MM.1S (cell line): ENCODE measurements around the gene ZBTB11.
"Not testable (repeated sequence)": the region's sequence is repeated elsewhere in the genome, so short reads cannot be mapped to it uniquely, and the experiment has no call there.

Experiments
- DNase-seq: peaks from one replicate; pipeline ENCODE4 v3.0.0-alpha.2; 2015
- H2AFZ ChIP-seq: fragments of 300-600 bp; sonication (generic); 2 replicates; pipeline ENCODE4 v1.6.0; 2016; ENCODE audit warnings: antibody characterized with exemption, low read length
- H3F3A ChIP-seq: fragments of 300-600 bp; sonication (generic); 2 replicates; pipeline ENCODE4 v1.6.1; 2016; ENCODE audit warnings: mild to moderate bottlenecking, antibody characterized with exemption, low read length, moderate library complexity, mixed read lengths; ENCODE audit not compliant: insufficient read depth
- H3K27ac ChIP-seq: fragments of 300-600 bp; sonication (generic); 2 replicates; pipeline ENCODE4 v1.5.1; 2016; ENCODE audit warnings: mild to moderate bottlenecking, low read length
- H3K27me3 ChIP-seq: fragments of 300-600 bp; sonication (generic); replicated peaks from 2 replicates; pipeline ENCODE4 v1.6.0; 2016; ENCODE audit warnings: low read length; ENCODE audit not compliant: insufficient read depth
- H3K36me3 ChIP-seq: fragments of 300-600 bp; sonication (generic); replicated peaks from 2 replicates; pipeline ENCODE4 v1.6.1; 2016; ENCODE audit warnings: mild to moderate bottlenecking, low read length, mixed read lengths; ENCODE audit not compliant: insufficient read depth
- H3K4me1 ChIP-seq: fragments of 300-600 bp; sonication (generic); 2 replicates; pipeline ENCODE4 v1.6.1; 2016; ENCODE audit warnings: low read length, mixed read lengths
- H3K4me2 ChIP-seq: fragments of 300-600 bp; sonication (generic); 2 replicates; pipeline ENCODE4 v1.6.0; 2016; ENCODE audit warnings: low read depth, low read length
- H3K4me3 ChIP-seq: fragments of 300-600 bp; sonication (generic); 2 replicates; pipeline ENCODE4 v1.5.1; 2016; ENCODE audit warnings: low read length, mixed read lengths
- H3K79me2 ChIP-seq: fragments of 300-600 bp; sonication (generic); 2 replicates; pipeline ENCODE4 v1.6.1; 2016; ENCODE audit warnings: mixed run types, low read length, mixed read lengths
- H3K9ac ChIP-seq: fragments of 300-600 bp; sonication (generic); 2 replicates; pipeline ENCODE4 v1.6.1; 2016; ENCODE audit warnings: low read length, mixed read lengths
- H3K9me2 ChIP-seq: fragments of 300-600 bp; sonication (generic); replicated peaks from 2 replicates; pipeline ENCODE4 v1.6.1; 2016; ENCODE audit warnings: mild to moderate bottlenecking, low read length, mixed read lengths; ENCODE audit not compliant: insufficient read depth
- H3K9me3 ChIP-seq: fragments of 300-600 bp; sonication (generic); replicated peaks from 2 replicates; pipeline ENCODE4 v1.6.1; 2016; ENCODE audit warnings: mild to moderate bottlenecking, low read length, mixed read lengths; ENCODE audit not compliant: insufficient read depth
- H4K20me1 ChIP-seq: fragments of 300-600 bp; sonication (generic); 2 replicates; pipeline ENCODE4 v1.6.1; 2016; ENCODE audit warnings: mild to moderate bottlenecking, low read length, moderate library complexity, mixed read lengths; ENCODE audit not compliant: insufficient read depth
- EZH2 ChIP-seq: fragments of 300-600 bp; sonication (generic); optimal IDR thresholded peaks from 2 replicates; pipeline ENCODE3; 2017; ENCODE audit warnings: low read depth, mild to moderate bottlenecking, antibody characterized with exemption, low read length, mixed read lengths
- EZH2phosphoT487 ChIP-seq: fragments of 300-600 bp; sonication (generic); IDR thresholded peaks from 2 replicates; pipeline ENCODE4 v1.6.1; 2018; ENCODE audit warnings: antibody characterized with exemption, low read length
- TF ChIP-seq, protein P1 (sequence below): fragments of 300-600 bp; sonication (generic); IDR thresholded peaks from 2 replicates; pipeline ENCODE4 v1.5.1; 2016; ENCODE audit warnings: antibody characterized with exemption, low read length, mixed read lengths

ZBTB11 gene

GRCh38 chr3:101615525-101615924 lies 61.4 kb downstream of the ZBTB11 start:
- H3K4me3 ChIP-seq, result no peak overlapping the region
- no peak overlapping the region for H3K27ac ChIP-seq
- H2AFZ ChIP-seq, result no peak overlapping the region
- no peaks in the 10 kb centered on the region for H4K20me1 ChIP-seq
- H3K9me3 ChIP-seq, result no peaks in the 10 kb centered on the region
- H3K27me3 ChIP-seq, result no peaks in the 10 kb centered on the region
- no peaks in the 10 kb centered on the region for H3K36me3 ChIP-seq
- no peak overlapping the region for H3K4me2 ChIP-seq
- TF ChIP-seq EZH2 (no peak), EZH2phosphoT487 (no peak)
- TF ChIP-seq, protein P1, sequence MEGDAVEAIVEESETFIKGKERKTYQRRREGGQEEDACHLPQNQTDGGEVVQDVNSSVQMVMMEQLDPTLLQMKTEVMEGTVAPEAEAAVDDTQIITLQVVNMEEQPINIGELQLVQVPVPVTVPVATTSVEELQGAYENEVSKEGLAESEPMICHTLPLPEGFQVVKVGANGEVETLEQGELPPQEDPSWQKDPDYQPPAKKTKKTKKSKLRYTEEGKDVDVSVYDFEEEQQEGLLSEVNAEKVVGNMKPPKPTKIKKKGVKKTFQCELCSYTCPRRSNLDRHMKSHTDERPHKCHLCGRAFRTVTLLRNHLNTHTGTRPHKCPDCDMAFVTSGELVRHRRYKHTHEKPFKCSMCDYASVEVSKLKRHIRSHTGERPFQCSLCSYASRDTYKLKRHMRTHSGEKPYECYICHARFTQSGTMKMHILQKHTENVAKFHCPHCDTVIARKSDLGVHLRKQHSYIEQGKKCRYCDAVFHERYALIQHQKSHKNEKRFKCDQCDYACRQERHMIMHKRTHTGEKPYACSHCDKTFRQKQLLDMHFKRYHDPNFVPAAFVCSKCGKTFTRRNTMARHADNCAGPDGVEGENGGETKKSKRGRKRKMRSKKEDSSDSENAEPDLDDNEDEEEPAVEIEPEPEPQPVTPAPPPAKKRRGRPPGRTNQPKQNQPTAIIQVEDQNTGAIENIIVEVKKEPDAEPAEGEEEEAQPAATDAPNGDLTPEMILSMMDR, result no peak
- no peak for DNase-seq
- H3K79me2 ChIP-seq, result no peaks in the 10 kb centered on the region
- H3K9me2 ChIP-seq, result no peaks in the 10 kb centered on the region
- no peaks in the 10 kb centered on the region for H3F3A ChIP-seq
- H3K4me1 ChIP-seq, result no peaks in the 10 kb centered on the region
- no peak overlapping the region for H3K9ac ChIP-seq

DNA sequence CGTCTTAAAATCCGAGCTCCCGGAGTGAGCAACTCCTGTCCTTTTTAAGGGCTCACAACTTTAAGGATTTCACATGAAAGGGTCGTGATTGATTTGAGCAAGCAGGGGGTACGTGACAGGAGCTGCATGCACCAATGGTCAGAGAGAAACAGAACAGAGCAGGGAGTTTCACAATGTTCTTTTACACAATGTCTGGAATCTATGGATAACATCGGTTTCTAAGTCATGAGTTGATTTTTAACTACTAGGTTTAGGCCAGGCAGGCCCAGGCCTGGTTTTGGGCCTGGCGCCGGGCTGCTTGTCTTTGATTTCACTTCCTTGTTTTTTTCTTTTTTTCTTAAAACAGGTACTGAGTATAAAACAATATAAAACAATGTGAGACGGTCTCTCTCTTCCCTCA lies 63.9 kb downstream of the ZBTB11 start:
- not testable (repeated sequence) for H3K9ac ChIP-seq, H3K4me2 ChIP-seq, H4K20me1 ChIP-seq

GRCh38 chr3:101611023-101611422 lies 65.9 kb downstream of the ZBTB11 start:
- H3K79me2 ChIP-seq, result no peaks in the 10 kb centered on the region
- no peak overlapping the region for H3K4me2 ChIP-seq

More for the DNA sequence above, 63.9 kb downstream of the ZBTB11 start:
- H3K79me2 ChIP-seq, DNase-seq, H3K4me1 ChIP-seq, H3K36me3 ChIP-seq, H3K4me3 ChIP-seq, H3K27me3 ChIP-seq, H3K9me2 ChIP-seq, H3F3A ChIP-seq, H3K9me3 ChIP-seq, H3K27ac ChIP-seq, H2AFZ ChIP-seq: not testable (repeated sequence)

DNA sequence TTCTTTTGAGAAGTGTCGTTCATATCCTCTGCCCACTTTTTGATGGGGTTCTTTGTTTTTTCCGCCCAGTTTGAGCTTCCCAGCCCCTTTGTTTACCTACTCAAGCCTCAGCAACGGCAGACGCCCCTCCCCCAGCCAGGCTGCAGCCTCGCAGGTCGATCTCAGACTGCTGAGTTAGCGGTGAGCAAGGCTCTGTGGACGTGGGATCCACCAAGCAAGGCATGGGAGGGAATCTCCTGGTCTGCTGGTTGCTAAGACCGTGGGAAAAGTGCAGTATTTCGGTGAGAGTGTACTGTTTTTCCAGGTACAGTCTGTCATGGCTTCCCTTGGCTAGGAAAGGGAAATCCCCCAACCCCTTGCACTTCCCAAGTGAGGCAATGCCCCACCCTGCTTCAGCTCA lies 71.5 kb downstream of the ZBTB11 start:
- DNase-seq, H2AFZ ChIP-seq, H3K9me2 ChIP-seq, H3F3A ChIP-seq, H3K4me2 ChIP-seq, H3K4me1 ChIP-seq, H3K27me3 ChIP-seq, H4K20me1 ChIP-seq, H3K9ac ChIP-seq, H3K9me3 ChIP-seq, H3K36me3 ChIP-seq, H3K27ac ChIP-seq, H3K4me3 ChIP-seq, H3K79me2 ChIP-seq: not testable (repeated sequence)

More at GRCh38 chr3:101611023-101611422, 65.9 kb downstream of the ZBTB11 start:
- no peak overlapping the region for H3K9ac ChIP-seq
- H3K4me1 ChIP-seq, result no peaks in the 10 kb centered on the region
- H3K9me2 ChIP-seq, result no peaks in the 10 kb centered on the region
- H3K27ac ChIP-seq, result no peak overlapping the region
- H3K4me3 ChIP-seq, result no peak overlapping the region
- no peaks in the 10 kb centered on the region for H3K9me3 ChIP-seq
- H4K20me1 ChIP-seq, result no peaks in the 10 kb centered on the region
- TF ChIP-seq, protein P1, result no peak
- TF ChIP-seq EZH2phosphoT487, result no peak
- no peak for TF ChIP-seq EZH2
- DNase-seq, result no peak
- no peaks in the 10 kb centered on the region for H3F3A ChIP-seq
- H2AFZ ChIP-seq, result no peak overlapping the region
- H3K36me3 ChIP-seq, result no peaks in the 10 kb centered on the region
- H3K27me3 ChIP-seq, result no peaks in the 10 kb centered on the region
